GM19397 (cell line): Measurements from ENCODE around the gene OR4C15.

Experiments used
- ATAC-seq: cut with Tn5 transposase; IDR thresholded peaks from one replicate; pipeline ENCODE4 v1.9.1; 2021; ENCODE audit warnings: mild to moderate bottlenecking, moderate library complexity; ENCODE audit not compliant: unreplicated experiment

Gene OR4C15

DNA sequence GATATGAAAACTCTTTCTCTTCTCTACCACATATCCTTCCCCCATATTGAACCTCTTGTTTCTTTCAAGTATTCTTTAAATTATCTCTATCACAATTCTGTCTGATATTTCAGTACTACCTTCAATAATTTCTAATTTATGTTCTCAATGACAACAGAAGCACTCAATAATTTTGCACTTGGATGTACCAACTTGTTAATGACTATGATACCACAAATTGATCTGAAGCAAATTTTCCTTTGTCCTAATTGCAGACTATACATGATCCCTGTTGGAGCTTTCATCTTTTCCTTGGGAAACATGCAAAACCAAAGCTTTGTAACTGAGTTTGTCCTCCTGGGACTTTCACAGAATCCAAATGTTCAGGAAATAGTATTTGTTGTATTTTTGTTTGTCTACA is at the start of gene OR4C15:
Gene OR4C15, plus strand, starts transcription at position 301 of the 400 bp plus-strand sequence. Its CDS starts 0 bp downstream, at position 301.
- no peak for ATAC-seq

- ATAC-seq = no peak
Observed at GRCh38 chr11:55571828-55572227, 17.6 kb downstream of the OR4C15 start, which contains the start of gene OR4C16. OR4C16 (plus strand) TSS chr11:55572128; CDS start chr11:55572128, 0 bp downstream.

GRCh38 chr11:55572548-55572947 is 18.3 kb downstream of the OR4C15 start:
- no peak for ATAC-seq
